ENCODE data around the gene MRPS27.
A peak's percentile ranks its signal among the peaks of the same experiment; 100 is the strongest.

MRPS27 gene

DNA sequence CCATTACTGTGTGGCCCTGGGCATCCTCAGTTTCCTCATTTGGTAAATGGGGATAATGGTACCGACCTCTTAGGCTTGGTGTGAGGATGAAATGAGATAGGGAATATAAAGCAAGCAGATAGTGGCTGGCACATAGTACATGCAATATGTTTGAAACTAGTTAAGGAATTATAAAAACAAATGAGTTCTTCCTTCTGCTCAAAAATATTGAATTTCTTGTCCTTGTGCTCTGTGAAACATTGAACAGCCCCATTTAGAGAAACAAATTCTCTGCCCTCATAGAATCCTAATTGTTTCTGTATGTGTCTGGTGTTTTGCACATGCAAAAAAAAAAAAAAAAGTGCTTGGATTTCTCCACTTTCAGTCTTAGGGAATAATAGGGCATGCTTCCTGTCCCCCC, 39.8 kb upstream of the MRPS27 start:
- Histone ChIP-seq H3K14ac (ENCODE audit: low read length) (no peak overlapping the region), H3K4ac (ENCODE audit: low read length) (no peak overlapping the region), H2AK5ac (ENCODE audit: low read depth, low read length) (no peak overlapping the region), H4K8ac (ENCODE audit: low read depth, low read length) (no peak overlapping the region), H3K4me3 (ENCODE audit: low read length in 2 of 2) (no peak overlapping the region), H3K4me2 (ENCODE audit: insufficient read depth, low read length, poor library complexity, severe bottlenecking) (no peak overlapping the region), H2BK12ac (ENCODE audit: low read length) (no peak overlapping the region), H3K23ac (ENCODE audit: low read depth, low read length, poor library complexity) (no peak overlapping the region), H2AFZ (ENCODE audit: low read length) (no peak overlapping the region), H2BK15ac (ENCODE audit: low read length) (no peak overlapping the region), H3K36me3 (replicated peaks in 1 of 2; ENCODE audit: control insufficient read depth in 2 of 2, insufficient read depth in 2 of 2, low read length in 2 of 2) (peaks cover 8 to 48% of the 10 kb centered on the region in 2 donors), H3K27me3 (ENCODE audit: control insufficient read depth in 3 of 3, insufficient read depth in 3 of 3, low read depth in 1 of 3, low read length in 3 of 3) (no peaks in the 10 kb centered on the region), H3K79me1 (ENCODE audit: low read depth, low read length) (no peaks in the 10 kb centered on the region), H3K27ac (replicated peaks; ENCODE audit: low read length) (no peak overlapping the region), H2BK120ac (ENCODE audit: low read depth, low read length) (no peak overlapping the region), H2BK5ac (ENCODE audit: low read length) (no peak overlapping the region), H3K18ac (ENCODE audit: low read length) (no peak overlapping the region), H3K9ac (ENCODE audit: low read depth, low read length, poor library complexity) (no peak overlapping the region), H3K4me1 (ENCODE audit: control insufficient read depth in 2 of 2, insufficient read depth in 1 of 2, low read depth in 1 of 2, low read length in 2 of 2) (peaks cover 2 to 16% of the 10 kb centered on the region in 2 donors), H4K91ac (ENCODE audit: low read depth, low read length, poor library complexity) (no peak overlapping the region), H3K9me3 (replicated peaks in 1 of 2; ENCODE audit: control insufficient read depth in 2 of 2, insufficient read depth in 1 of 2, low read depth in 1 of 2, low read length in 2 of 2) (peaks cover 0 to 18% of the 10 kb centered on the region in 2 donors)
- WGBS, 2 donors (ENCODE audit: extremely low coverage in 2 of 2, insufficient read length in 2 of 2, insufficient replicate concordance in 1 of 2), result no CpG with 5 or more reads among the region's 1 CpG
- DNase-seq (ENCODE audit: low spot score), result no peak

DNA sequence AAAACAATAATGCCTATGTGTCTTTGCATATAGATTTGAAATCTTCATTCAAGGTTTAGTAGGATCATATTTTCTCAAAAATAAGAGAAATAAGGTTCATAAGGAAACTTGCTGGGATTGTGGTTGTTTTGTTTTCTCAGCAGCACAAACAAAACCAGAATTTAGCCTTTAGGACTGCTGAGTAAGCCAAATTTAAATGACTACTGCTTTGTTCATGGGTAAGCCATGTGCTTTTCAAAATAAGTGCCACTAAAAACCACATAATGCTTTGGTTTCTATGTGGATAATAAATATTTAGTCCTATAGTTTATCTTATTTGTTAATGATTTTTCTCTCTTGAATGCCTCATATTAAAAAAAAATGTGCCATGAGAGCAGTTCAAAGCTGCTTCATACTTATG, 38.9 kb upstream of the MRPS27 start:
- Histone ChIP-seq H2AK5ac (ENCODE audit: low read depth, low read length) (no peak overlapping the region), H2BK15ac (ENCODE audit: low read length) (no peak overlapping the region), H4K91ac (ENCODE audit: low read depth, low read length, poor library complexity) (no peak overlapping the region), H4K8ac (ENCODE audit: low read depth, low read length) (no peak overlapping the region), H3K36me3 (replicated peaks in 1 of 2; ENCODE audit: control insufficient read depth in 2 of 2, insufficient read depth in 2 of 2, low read length in 2 of 2) (peaks cover 8 to 51% of the 10 kb centered on the region in 2 donors), H2BK120ac (ENCODE audit: low read depth, low read length) (no peak overlapping the region), H3K4me1 (ENCODE audit: control insufficient read depth in 2 of 2, insufficient read depth in 1 of 2, low read depth in 1 of 2, low read length in 2 of 2) (peaks cover 0 to 10% of the 10 kb centered on the region in 2 donors), H3K9ac (ENCODE audit: low read depth, low read length, poor library complexity) (no peak overlapping the region), H3K18ac (ENCODE audit: low read length) (no peak overlapping the region), H3K27me3 (ENCODE audit: control insufficient read depth in 3 of 3, insufficient read depth in 3 of 3, low read depth in 1 of 3, low read length in 3 of 3) (no peaks in the 10 kb centered on the region), H3K9me3 (replicated peaks in 1 of 2; ENCODE audit: control insufficient read depth in 2 of 2, insufficient read depth in 1 of 2, low read depth in 1 of 2, low read length in 2 of 2) (peaks cover 0 to 18% of the 10 kb centered on the region in 2 donors), H3K79me1 (ENCODE audit: low read depth, low read length) (no peaks in the 10 kb centered on the region), H3K4me3 (ENCODE audit: low read length in 2 of 2) (no peak overlapping the region), H3K27ac (replicated peaks; ENCODE audit: low read length) (no peak overlapping the region), H2AFZ (ENCODE audit: low read length) (no peak overlapping the region), H2BK5ac (ENCODE audit: low read length) (no peak overlapping the region), H2BK12ac (ENCODE audit: low read length) (no peak overlapping the region), H3K4ac (ENCODE audit: low read length) (no peak overlapping the region), H3K14ac (ENCODE audit: low read length) (no peak overlapping the region), H3K23ac (ENCODE audit: low read depth, low read length, poor library complexity) (no peak overlapping the region), H3K4me2 (ENCODE audit: insufficient read depth, low read length, poor library complexity, severe bottlenecking) (no peak overlapping the region)
- DNase-seq (ENCODE audit: low spot score), result no peak

DNA sequence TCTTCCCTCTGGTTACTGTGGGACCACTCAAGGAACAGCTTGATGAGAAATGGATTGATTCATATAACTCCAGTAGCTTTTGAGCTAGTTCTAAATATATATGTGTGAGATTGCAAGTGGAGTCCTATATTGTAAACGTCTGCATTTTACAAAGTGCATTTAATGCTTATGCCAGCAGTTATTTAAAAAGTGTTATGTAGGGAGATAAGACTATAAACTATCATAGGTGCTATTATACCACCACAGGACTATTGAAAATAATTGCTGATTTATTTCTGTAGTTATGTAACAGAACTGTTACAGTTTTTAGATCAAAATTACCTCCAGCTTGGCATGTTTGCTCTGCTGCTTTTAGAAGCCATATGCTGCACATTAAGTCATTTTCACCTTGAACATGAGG, 36.3 kb upstream of the MRPS27 start:
- Histone ChIP-seq H3K79me1 (ENCODE audit: low read depth, low read length) (no peaks in the 10 kb centered on the region), H3K27me3 (ENCODE audit: control insufficient read depth in 3 of 3, insufficient read depth in 3 of 3, low read depth in 1 of 3, low read length in 3 of 3) (no peaks in the 10 kb centered on the region), H3K27ac (replicated peaks; ENCODE audit: low read length) (no peak overlapping the region), H3K14ac (ENCODE audit: low read length) (no peak overlapping the region), H3K4me2 (ENCODE audit: insufficient read depth, low read length, poor library complexity, severe bottlenecking) (no peak overlapping the region), H3K9ac (ENCODE audit: low read depth, low read length, poor library complexity) (no peak overlapping the region), H2BK12ac (ENCODE audit: low read length) (no peak overlapping the region), H2AFZ (ENCODE audit: low read length) (no peak overlapping the region), H3K4me1 (ENCODE audit: control insufficient read depth in 2 of 2, insufficient read depth in 1 of 2, low read depth in 1 of 2, low read length in 2 of 2) (no peaks in the 10 kb centered on the region), H3K4ac (ENCODE audit: low read length) (no peak overlapping the region), H4K8ac (ENCODE audit: low read depth, low read length) (no peak overlapping the region), H2BK15ac (ENCODE audit: low read length) (no peak overlapping the region), H3K36me3 (replicated peaks in 1 of 2; ENCODE audit: control insufficient read depth in 2 of 2, insufficient read depth in 2 of 2, low read length in 2 of 2) (peaks cover 6 to 36% of the 10 kb centered on the region in 2 donors), H3K4me3 (ENCODE audit: low read length in 2 of 2) (no peak overlapping the region), H3K18ac (ENCODE audit: low read length) (no peak overlapping the region), H2AK5ac (ENCODE audit: low read depth, low read length) (no peak overlapping the region), H2BK5ac (ENCODE audit: low read length) (no peak overlapping the region), H3K9me3 (replicated peaks in 1 of 2; ENCODE audit: control insufficient read depth in 2 of 2, insufficient read depth in 1 of 2, low read depth in 1 of 2, low read length in 2 of 2) (peaks cover 0 to 4% of the 10 kb centered on the region in 2 donors), H4K91ac (ENCODE audit: low read depth, low read length, poor library complexity) (no peak overlapping the region), H3K23ac (ENCODE audit: low read depth, low read length, poor library complexity) (no peak overlapping the region), H2BK120ac (ENCODE audit: low read depth, low read length) (no peak overlapping the region)
- no CpG with 5 or more reads among the region's 1 CpG for WGBS, 2 donors (ENCODE audit: extremely low coverage in 2 of 2, insufficient read length in 2 of 2, insufficient replicate concordance in 1 of 2)
- no peak for DNase-seq (ENCODE audit: low spot score)

DNA sequence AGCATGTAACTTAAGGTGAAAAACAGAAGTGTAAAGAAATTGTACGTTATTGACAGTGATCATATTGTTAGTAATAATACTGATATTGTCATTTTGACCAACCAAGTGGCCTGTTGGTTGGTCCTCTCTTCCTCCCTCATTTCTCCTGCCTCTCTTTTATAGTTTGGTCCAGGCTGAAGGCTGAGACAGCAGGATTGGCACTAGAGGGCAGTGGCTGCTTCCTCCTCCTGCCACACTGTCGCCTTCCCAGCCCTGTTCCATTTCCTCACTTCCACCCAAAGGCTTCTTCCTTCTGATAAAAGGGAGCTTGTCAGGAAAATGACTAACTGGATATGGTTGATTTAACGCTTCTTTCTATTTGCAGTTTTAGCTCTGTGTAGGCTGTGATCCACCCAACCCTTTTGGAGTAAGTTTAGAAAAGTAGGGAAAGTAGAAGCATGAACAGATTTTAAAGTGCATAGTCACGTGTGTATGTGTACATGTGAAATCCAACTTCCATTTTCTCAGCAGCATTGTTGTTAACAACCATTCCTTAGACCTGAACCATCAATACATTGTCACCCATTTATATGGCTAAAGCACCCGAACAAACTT, 35.8 kb upstream of the MRPS27 start:
- no CpG with 5 or more reads among the region's 5 CpGs for WGBS, 2 donors (ENCODE audit: extremely low coverage in 2 of 2, insufficient read length in 2 of 2, insufficient replicate concordance in 1 of 2)
- Histone ChIP-seq H3K4ac (ENCODE audit: low read length) (no peak overlapping the region), H2BK12ac (ENCODE audit: low read length) (no peak overlapping the region), H3K79me1 (ENCODE audit: low read depth, low read length) (no peaks in the 10 kb centered on the region), H3K27ac (replicated peaks; ENCODE audit: low read length) (no peak overlapping the region), H2AK5ac (ENCODE audit: low read depth, low read length) (no peak overlapping the region), H4K91ac (ENCODE audit: low read depth, low read length, poor library complexity) (no peak overlapping the region), H3K9ac (ENCODE audit: low read depth, low read length, poor library complexity) (no peak overlapping the region), H3K4me2 (ENCODE audit: insufficient read depth, low read length, poor library complexity, severe bottlenecking) (no peak overlapping the region), H2BK120ac (ENCODE audit: low read depth, low read length) (no peak overlapping the region), H2AFZ (ENCODE audit: low read length) (no peak overlapping the region), H3K9me3 (replicated peaks in 1 of 2; ENCODE audit: control insufficient read depth in 2 of 2, insufficient read depth in 1 of 2, low read depth in 1 of 2, low read length in 2 of 2) (no peaks in the 10 kb centered on the region), H3K4me1 (ENCODE audit: control insufficient read depth in 2 of 2, insufficient read depth in 1 of 2, low read depth in 1 of 2, low read length in 2 of 2) (no peaks in the 10 kb centered on the region), H3K23ac (ENCODE audit: low read depth, low read length, poor library complexity) (no peak overlapping the region), H2BK15ac (ENCODE audit: low read length) (no peak overlapping the region), H4K8ac (ENCODE audit: low read depth, low read length) (no peak overlapping the region), H3K27me3 (ENCODE audit: control insufficient read depth in 3 of 3, insufficient read depth in 3 of 3, low read depth in 1 of 3, low read length in 3 of 3) (no peaks in the 10 kb centered on the region), H3K4me3 (ENCODE audit: low read length in 2 of 2) (no peak overlapping the region), H3K18ac (ENCODE audit: low read length) (no peak overlapping the region), H3K36me3 (replicated peaks in 1 of 2; ENCODE audit: control insufficient read depth in 2 of 2, insufficient read depth in 2 of 2, low read length in 2 of 2) (peaks cover 6 to 31% of the 10 kb centered on the region in 2 donors), H3K14ac (ENCODE audit: low read length) (no peak overlapping the region), H2BK5ac (ENCODE audit: low read length) (no peak overlapping the region)
- peak; percentile 15 for DNase-seq (ENCODE audit: low spot score)
